ENCODE results near the gene FCAMR. TPM values are rescaled to one million over a fixed set of nuclear protein-coding genes. Genes with fewer than 3 reads are reported as not detected.

The FCAMR gene
- not detected in 2 replicates for polyA plus RNA-seq

GRCh38 chr1:206970446-206970845, at the start of gene FCAMR:
Gene FCAMR, minus strand, starts transcription at chr1:206970460. Its CDS starts 335 bp downstream, at chr1:206970125.

GRCh38 chr1:206946261-206946660, 24.0 kb downstream of the FCAMR start, which contains the start of gene PIGR:
Gene PIGR, minus strand, starts transcription at chr1:206946466. Its CDS starts 5,935 bp downstream, at chr1:206940531.

GRCh38 chr1:206921772-206922265, 48.4 kb downstream of the FCAMR start, which contains the start of gene FCMR:
Gene FCMR, minus strand, starts transcription at chr1:206921941. Its CDS starts 87 bp downstream, at chr1:206921854.

Other genes with a start within 250 kb of the FCAMR start
- not detected in 2 replicates for gene IL19, start 199.7 kb downstream of the FCAMR start, polyA plus RNA-seq
- not detected in 2 replicates for gene IL10, start 198.0 kb downstream of the FCAMR start, polyA plus RNA-seq
- gene IL20, start 104.8 kb downstream of the FCAMR start, polyA plus RNA-seq = not detected in 2 replicates
- gene IL24, start 73.0 kb downstream of the FCAMR start, polyA plus RNA-seq = not detected in 2 replicates
- gene FCMR, start 48.5 kb downstream of the FCAMR start, polyA plus RNA-seq = not detected in 2 replicates
- not detected in 2 replicates for gene PIGR, start 24.0 kb downstream of the FCAMR start, polyA plus RNA-seq
- not detected in 2 replicates for gene C1orf116, start 62.3 kb upstream of the FCAMR start, polyA plus RNA-seq
- 2.4 and 2.8 TPM in 2 replicates for gene YOD1, start 80.7 kb upstream of the FCAMR start, polyA plus RNA-seq
- gene PFKFB2, start 82.8 kb upstream of the FCAMR start, polyA plus RNA-seq = 6.5 and 8.2 TPM in 2 replicates
- gene C4BPB, start 118.4 kb upstream of the FCAMR start, polyA plus RNA-seq = not detected in 2 replicates
- 0.11 TPM in 1 of 2 replicates, not detected in the other for gene C4BPA, start 133.8 kb upstream of the FCAMR start, polyA plus RNA-seq

Measured in Purkinje cell (primary cell).